HG03039 (cell line): ENCODE measurements around the gene C1orf232.

Source experiments
- ATAC-seq: cut with Tn5 transposase; IDR thresholded peaks from one replicate; pipeline ENCODE4 v1.9.1; 2021; ENCODE audit warnings: mild to moderate bottlenecking, moderate library complexity; ENCODE audit not compliant: unreplicated experiment

C1orf232 gene

DNA sequence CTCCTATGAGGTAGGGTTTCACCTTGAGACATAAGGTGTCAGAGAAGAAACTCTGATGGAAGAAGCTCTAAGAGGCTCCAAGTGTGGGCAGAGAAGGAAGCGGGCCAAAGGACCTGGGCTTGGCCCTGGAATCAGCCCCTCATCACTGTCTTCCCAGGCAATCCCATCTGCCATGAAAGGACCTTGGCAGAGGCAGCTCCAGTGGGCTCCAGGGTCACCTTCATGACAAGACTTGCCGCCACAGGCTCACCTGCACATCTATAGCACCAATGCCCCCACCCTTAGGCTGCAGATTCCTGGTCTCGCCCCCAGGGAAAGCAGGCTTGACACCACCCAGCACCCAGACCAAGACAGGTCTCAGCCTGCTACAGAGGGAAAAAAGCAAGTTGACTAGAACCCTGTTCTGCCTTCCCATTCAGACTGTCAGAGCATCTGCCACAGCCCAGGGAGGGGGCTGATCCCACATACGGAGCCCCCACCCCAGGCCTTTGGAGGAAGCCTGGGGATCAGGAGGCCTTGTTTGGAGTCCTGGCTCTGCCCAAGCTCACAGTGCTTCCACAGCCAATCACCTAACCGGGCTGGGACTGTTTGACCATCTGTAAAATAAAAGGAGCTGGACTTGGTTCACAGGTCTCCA is 10.4 kb downstream of the C1orf232 start:
- ATAC-seq, result no peak

DNA sequence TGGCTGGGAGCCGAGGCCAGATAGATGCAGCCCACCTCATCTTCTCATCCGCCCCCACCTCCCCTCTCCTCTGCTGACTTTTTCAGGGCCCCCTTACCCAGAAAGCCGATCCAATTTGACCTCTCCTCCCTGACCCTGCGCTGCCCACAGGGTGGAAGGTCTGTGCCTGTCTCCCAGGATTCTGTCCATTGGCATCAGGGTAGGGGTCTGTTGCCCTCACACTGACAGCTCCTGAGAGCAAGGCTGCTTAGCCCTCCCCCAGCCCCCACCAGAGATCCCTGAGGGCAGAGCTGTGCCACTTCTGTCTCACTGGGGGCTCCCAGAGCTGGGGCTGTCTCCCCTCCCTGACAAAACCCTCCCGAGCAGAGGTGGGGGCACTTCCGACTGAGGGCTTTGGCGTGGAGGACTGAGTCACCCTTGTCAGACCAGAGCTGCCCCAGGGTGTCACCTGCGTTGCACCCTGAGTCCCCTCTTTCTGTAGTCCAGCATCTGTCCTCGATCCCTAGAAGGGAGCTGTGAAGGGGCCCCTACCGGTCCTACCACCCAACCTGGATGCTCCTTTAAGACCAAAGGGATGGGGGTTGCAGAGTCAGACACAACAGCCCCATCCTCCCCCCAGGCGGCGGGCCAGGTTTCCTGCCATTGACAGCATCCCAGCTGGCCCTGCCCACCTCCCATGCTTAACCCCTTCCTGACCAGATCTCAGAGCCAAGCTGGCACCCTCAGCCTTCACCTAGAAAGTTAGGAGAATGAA is 12.3 kb downstream of the C1orf232 start:
- no peak for ATAC-seq

GRCh38 chr1:26155370-26156284 is 13.1 kb downstream of the C1orf232 start:
- no peak for ATAC-seq

- ATAC-seq, result no peak
Measured at GRCh38 chr1:26154750-26155149, 14.0 kb downstream of the C1orf232 start.

GRCh38 chr1:26153966-26154532 is 14.7 kb downstream of the C1orf232 start:
- no peak for ATAC-seq

DNA sequence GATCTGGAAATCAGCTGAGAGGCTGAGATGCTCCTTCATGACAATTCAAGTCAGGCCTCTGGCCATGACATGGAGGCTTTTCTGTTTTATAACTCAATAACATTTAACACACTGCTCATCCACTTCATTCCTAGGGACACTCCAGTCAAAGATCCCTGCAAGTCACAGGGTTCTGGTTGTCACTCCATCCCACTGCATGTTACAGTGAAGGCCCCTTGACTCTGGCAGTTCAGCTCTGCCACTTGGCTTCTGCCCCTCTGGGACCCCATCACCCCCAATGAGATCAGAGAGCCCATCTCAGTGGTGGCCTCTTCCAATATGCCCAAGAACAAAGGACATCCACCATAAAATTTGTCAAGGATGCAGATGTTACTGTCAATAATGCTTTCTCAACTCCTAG is 19.9 kb downstream of the C1orf232 start:
- ATAC-seq, result no peak

DNA sequence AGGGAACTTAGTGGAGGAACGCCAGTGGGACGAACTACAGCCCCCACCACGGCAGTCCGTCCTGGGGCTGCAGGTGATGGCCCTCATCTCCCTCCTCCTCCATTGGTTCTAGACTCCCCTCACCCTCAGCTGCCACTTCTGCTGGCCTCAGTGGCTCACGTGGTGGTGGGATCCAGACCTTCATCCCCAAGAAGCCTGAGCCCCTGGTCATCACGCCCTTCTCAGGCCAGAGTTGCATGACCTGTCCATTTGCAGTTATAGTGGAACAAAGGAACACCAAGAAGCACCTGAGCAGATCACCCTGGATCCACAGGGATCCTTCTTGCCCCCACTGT is 22.8 kb downstream of the C1orf232 start:
- ATAC-seq, result no peak

DNA sequence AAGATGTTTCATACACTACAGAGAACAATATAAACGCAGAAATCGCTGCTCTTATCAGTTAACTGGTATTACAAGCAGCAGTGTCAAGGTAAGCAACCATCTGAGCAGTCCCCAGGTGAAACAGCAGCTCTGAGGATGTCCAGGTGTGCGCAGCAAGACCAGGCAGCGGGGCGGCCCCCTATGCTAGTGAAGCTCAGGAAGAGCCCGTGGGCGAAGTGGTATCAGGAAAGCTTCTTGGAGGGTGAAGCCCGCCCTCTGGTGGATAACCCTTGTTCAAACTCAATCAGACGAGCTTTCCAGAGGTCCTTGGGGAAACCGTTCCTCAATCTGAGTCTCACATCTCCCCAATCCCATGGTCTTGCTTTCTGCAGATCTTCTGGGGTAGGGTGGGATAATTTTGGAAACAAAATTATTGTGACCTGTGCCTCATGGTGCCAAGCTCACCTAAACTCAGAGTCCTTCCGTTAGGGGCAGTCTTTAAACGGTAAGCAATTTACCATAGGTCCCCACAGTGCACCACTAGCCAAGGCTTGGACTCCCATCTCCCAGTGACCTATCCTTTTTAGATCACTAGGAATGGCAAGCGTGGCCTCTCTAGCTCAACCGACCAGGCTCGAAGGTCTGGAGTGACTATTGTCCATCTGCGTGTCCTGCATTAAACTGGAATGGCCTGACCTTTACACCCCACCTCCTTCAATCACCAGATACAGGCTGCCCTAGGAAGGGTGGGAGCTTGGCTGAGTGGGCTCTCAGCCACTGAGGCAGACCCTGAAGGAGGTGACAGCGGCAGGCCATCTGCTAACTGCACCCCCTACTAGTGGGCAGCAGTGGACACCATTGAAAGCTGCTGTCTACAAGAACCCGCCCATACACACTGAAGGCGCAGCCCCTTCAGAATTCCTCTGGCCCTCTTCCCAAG is 23.5 kb downstream of the C1orf232 start:
- no peak for ATAC-seq

DNA sequence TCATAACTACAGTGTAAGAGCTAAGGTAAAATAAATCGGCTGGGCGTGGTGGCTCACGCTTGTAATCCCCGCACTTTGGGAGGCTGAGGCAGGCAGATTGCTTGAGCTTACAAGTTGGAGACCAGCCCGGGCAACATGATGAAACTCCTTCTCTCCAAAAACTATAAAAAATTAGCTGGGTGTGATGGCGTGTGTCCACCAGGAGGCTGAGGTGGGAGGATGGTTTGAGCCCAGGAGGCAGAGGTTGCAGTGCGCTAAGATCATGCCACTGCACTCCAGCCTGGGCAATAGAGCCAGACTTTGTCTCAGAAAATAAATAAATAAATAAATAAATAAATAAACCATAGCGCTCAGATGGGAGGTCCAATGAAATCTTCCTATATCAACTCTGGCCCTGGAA is 26.6 kb downstream of the C1orf232 start:
- ATAC-seq, result no peak

GRCh38 chr1:26138974-26139558 is 29.7 kb downstream of the C1orf232 start:
- ATAC-seq, result no peak

DNA sequence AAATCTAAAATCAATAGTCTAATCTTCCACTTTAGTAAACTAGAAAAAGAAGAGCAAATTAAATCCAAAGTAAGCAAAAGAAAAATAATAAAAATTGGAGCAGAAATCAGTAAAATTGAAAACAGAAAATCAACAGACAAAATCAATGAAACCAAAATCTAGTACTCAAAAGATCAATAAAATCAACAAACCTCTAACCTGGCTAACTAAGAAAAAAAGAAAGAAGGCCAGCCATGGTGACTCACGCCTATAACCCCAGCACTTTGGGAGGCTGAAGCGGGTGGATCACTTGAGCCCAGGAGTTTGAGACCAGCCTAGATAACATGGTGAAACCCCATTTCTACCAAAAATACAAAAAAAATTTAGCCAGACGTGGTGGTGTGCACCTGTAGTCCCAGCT is 34.3 kb downstream of the C1orf232 start:
- no peak for ATAC-seq

GRCh38 chr1:26132834-26133167 is 36.0 kb downstream of the C1orf232 start:
- ATAC-seq, result no peak

GRCh38 chr1:26132128-26132833 is 36.5 kb downstream of the C1orf232 start:
- ATAC-seq, result no peak

- ATAC-seq, result no peak
Measured at GRCh38 chr1:26130695-26131094, 38.1 kb downstream of the C1orf232 start.

DNA sequence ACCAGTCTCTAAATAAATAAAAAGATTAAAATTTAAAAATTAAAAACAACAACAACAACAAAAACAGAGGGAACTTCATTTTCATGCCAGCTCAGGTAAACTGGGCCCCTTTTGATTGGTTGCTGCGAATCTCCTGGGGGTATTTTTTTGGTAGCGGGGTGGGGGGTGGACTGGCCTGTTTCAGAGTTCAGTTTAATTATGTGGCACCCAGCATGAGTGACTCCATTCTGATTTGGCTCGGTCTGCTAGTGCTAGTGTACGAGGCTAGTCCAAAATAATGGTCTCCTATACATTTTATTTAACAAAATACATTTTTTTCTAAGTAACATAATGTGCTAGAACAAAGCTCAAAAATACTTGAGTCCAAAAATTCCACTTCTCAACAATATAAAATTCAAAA is 39.0 kb downstream of the C1orf232 start:
- ATAC-seq, result no peak

GRCh38 chr1:26127235-26128163 is 41.3 kb downstream of the C1orf232 start:
- no peak for ATAC-seq

DNA sequence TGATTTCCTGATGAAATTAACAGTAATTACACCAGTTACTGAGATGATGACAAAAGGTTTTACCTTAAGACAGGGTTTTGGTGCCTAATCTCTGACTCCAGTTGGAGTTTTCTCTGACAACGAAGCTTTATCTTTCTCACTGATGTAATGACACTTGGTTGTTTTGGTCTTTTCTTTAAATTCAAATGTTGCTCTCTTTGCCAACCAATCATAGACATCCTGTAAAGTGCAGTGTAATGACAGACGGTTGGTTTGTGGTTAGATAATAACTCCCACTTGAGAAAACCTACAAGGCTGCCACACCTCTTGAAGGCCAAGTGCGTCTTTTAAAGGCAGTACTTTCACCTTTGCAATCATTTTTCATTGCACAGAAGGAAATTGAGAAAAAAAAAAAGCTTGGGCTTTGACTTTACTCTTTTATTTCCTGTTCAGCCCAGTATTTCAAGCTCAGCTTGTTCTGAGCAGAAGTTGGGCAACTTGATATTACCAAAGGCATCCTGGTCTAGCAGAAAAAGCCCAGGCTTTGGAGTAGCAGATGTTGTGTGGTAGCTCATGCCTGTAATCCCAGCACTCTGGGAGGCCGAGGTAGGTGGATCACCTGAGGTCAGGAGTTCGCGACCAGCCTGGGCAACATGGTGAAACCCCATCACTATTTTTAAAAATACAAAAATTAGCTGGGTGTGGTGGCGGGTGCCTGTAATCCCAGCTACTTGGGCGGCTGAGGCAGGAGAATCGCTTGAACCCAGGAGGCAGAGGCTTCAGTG is 42.3 kb downstream of the C1orf232 start:
- no peak for ATAC-seq

DNA sequence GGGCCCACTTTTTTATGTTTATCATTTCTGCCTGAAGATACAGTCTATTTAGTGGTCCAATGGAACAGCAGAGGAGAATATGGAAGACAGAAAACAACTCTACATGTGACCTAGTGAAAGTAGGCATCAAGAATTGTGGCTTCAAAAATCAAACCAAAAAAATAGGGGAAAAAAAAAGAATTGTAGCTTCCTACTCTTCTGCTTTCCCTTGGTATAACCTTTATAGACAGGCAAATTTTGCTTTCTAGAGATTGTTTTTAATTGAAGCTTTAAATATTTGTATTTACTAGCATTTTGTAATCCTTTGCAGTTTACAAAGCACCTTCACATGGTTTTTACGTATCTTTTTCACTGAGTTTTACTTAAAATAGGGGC is 42.8 kb downstream of the C1orf232 start:
- ATAC-seq, result no peak
